GM21447 (cell line): ENCODE results near the gene MYO9A.
"Not testable (repeated sequence)": the region's sequence is repeated elsewhere in the genome, so short reads cannot be mapped to it uniquely, and the experiment has no call there.

Experiments used
- ATAC-seq: cut with Tn5 transposase; IDR thresholded peaks from one replicate; pipeline ENCODE4 v1.9.1; 2021; ENCODE audit not compliant: unreplicated experiment

The MYO9A gene

GRCh38 chr15:72139667-72140066, 21.7 kb upstream of the MYO9A start:
- no peak for ATAC-seq

- no peak for ATAC-seq
These were observed 18.5 kb upstream of the MYO9A start for GRCh38 chr15:72136170-72137051.

- no peak for ATAC-seq
These were observed 17.8 kb upstream of the MYO9A start for GRCh38 chr15:72135719-72136118.

- ATAC-seq, result no peak
These were observed 15.3 kb upstream of the MYO9A start for GRCh38 chr15:72133211-72133610.

- no peak for ATAC-seq
These were observed 14.0 kb upstream of the MYO9A start for GRCh38 chr15:72131922-72132321.

- no peak for ATAC-seq
These were observed 12.3 kb upstream of the MYO9A start for GRCh38 chr15:72130272-72130671.

- ATAC-seq, result no peak
These were observed 10.4 kb upstream of the MYO9A start for GRCh38 chr15:72128359-72128758.

- no peak for ATAC-seq
These were observed 9.9 kb upstream of the MYO9A start for GRCh38 chr15:72127724-72128322.

GRCh38 chr15:72124218-72124617, 6.3 kb upstream of the MYO9A start:
- no peak for ATAC-seq

- ATAC-seq, result peak; percentile 57
These were observed 399 bp downstream of the MYO9A start for GRCh38 chr15:72117486-72118016.

GRCh38 chr15:72116731-72117485, 1.0 kb downstream of the MYO9A start:
- peak; percentile 4 for ATAC-seq

GRCh38 chr15:72113347-72114031, 4.5 kb downstream of the MYO9A start:
- no peak for ATAC-seq

- no peak for ATAC-seq
These were observed 5.1 kb downstream of the MYO9A start for GRCh38 chr15:72112805-72113204.

- ATAC-seq, result no peak
These were observed 5.8 kb downstream of the MYO9A start for GRCh38 chr15:72112116-72112515.

- no peak for ATAC-seq
These were observed 7.6 kb downstream of the MYO9A start for GRCh38 chr15:72110355-72110754.

- ATAC-seq, result no peak
These were observed 11.9 kb downstream of the MYO9A start for GRCh38 chr15:72106068-72106467.

- ATAC-seq, result no peak
These were observed 12.8 kb downstream of the MYO9A start for GRCh38 chr15:72105111-72105510.

GRCh38 chr15:72100551-72100950, 17.4 kb downstream of the MYO9A start:
- ATAC-seq, result not testable (repeated sequence)

- ATAC-seq, result no peak
These were observed 18.8 kb downstream of the MYO9A start for GRCh38 chr15:72099155-72099554.

GRCh38 chr15:72098040-72098439, 19.9 kb downstream of the MYO9A start:
- ATAC-seq, result no peak

GRCh38 chr15:72096796-72097195, 21.2 kb downstream of the MYO9A start:
- ATAC-seq, result no peak
